ENCODE data around the gene GORAB.
A peak's percentile ranks its signal among the peaks of the same experiment; 100 is the strongest.

The GORAB gene

DNA sequence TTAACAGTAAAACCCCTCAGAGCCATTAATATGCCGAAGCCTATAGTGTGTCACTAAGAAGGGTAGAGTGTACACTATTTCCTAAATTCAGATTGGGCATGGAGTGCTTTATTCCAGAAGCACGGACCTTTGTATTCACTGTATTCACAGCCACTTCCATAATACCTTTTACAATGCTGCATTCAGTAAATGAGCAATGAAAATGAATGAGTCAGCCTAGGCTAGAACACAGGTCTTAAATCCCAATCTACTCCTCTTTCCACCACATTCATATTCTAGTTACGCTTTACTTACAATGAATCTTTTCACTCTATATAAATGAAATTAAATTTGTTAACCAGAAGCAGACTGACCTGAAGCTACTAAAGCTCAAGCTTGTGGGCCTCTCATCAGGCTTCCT is 13.0 kb upstream of the GORAB start:
- no peak overlapping the region for H3K4me3 ChIP-seq (ENCODE audit: low read depth, low read length)
- in situ Hi-C loops (cut with HindIII; ENCODE audit: low sequenced_read_pairs), result no loop called here
- TF ChIP-seq, protein P1, sequence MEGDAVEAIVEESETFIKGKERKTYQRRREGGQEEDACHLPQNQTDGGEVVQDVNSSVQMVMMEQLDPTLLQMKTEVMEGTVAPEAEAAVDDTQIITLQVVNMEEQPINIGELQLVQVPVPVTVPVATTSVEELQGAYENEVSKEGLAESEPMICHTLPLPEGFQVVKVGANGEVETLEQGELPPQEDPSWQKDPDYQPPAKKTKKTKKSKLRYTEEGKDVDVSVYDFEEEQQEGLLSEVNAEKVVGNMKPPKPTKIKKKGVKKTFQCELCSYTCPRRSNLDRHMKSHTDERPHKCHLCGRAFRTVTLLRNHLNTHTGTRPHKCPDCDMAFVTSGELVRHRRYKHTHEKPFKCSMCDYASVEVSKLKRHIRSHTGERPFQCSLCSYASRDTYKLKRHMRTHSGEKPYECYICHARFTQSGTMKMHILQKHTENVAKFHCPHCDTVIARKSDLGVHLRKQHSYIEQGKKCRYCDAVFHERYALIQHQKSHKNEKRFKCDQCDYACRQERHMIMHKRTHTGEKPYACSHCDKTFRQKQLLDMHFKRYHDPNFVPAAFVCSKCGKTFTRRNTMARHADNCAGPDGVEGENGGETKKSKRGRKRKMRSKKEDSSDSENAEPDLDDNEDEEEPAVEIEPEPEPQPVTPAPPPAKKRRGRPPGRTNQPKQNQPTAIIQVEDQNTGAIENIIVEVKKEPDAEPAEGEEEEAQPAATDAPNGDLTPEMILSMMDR (IDR thresholded peaks at IDR 0.05; ENCODE audit: low read depth, low read length, missing control alignments), result no peak
- no peak for DNase-seq (ENCODE audit: low read depth)

DNA sequence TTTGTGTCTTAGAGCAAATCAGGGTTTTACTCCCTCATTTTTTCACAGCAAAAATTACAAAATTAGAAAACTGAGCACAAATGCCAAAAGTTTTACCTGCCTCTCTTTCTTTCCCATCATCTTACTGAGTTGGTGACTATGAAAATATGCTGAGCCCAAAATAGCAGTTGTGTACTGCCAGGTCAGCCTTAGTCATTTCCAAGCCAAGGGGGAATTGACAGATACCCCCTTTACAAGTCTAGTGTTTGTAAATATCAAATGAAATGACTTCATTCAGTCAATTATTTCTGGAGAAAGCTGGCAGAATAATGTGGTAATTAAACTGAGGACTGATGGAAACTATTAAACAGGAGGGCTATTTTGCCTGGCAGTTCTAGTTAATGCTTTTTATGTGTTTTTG is 11.4 kb upstream of the GORAB start:
- in situ Hi-C loops (cut with HindIII; ENCODE audit: low sequenced_read_pairs), result no loop called here
- TF ChIP-seq, protein P1 (IDR thresholded peaks at IDR 0.05; ENCODE audit: low read depth, low read length, missing control alignments), result no peak
- no peak for DNase-seq (ENCODE audit: low read depth)
- no peak overlapping the region for H3K4me3 ChIP-seq (ENCODE audit: low read depth, low read length)

DNA sequence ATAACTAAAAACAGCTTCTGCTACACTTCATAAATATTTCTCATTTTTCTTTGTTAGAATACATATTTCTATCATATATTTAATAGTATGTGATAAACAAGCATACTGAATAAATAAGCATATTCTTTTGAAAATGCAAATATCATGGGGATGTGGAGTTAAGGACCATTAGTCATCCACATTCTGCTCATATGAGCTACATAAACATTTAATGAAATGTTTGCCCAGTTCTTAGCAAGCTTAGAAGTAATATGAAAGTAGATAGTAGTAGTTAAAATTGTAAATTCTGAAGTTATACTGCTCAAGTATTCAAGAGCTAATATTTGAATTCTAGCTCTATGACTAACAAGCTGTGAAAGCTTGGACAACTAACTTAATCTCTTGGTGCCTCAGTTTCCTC is 10.1 kb upstream of the GORAB start:
- DNase-seq (ENCODE audit: low read depth), result no peak
- TF ChIP-seq, protein P1 (IDR thresholded peaks at IDR 0.05; ENCODE audit: low read depth, low read length, missing control alignments), result no peak
- H3K4me3 ChIP-seq (ENCODE audit: low read depth, low read length), result no peak overlapping the region
- in situ Hi-C loops (cut with HindIII; ENCODE audit: low sequenced_read_pairs), result no loop called here

DNA sequence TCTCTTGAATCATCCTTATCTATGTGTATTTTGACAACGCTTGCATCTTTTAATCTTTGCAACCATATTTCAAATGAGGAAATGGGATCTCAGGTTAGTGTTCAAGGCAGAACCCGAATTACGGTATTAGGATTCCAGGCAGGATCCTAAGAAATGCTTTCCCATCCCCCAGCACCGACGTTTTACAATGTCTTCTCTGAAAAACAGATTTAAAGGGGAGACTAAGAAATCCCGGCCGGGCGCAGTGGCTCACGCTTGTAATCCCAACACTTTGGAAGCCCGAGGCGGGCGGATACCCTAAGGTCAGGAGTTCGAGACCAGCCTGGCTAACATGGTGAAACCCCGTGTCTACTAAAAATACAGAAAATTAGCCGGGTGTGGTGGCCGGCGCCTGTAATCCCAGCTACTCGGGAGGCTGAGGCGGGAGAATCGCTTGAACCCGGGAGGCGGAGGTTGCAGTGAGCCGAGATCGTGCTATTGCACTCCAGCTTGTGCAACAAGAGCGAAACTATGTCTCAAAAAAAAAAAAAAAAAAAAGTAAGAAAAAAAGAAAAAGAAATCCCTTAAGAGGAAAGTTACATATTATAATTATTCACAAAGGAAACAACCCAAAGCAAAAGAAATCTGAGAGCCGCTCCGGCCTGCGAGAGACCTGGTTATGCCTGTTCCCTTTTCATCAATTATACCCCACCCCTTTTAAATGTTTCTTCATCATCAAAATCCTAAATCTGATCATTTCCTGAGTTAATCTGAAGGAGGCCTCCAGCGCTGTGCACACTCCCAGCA is 801 bp upstream of the GORAB start:
- H3K4me3 ChIP-seq (ENCODE audit: low read depth, low read length), result peak overlapping the region; percentile 79
- TF ChIP-seq, protein P1 (IDR thresholded peaks at IDR 0.05; ENCODE audit: low read depth, low read length, missing control alignments), result no peak

DNA sequence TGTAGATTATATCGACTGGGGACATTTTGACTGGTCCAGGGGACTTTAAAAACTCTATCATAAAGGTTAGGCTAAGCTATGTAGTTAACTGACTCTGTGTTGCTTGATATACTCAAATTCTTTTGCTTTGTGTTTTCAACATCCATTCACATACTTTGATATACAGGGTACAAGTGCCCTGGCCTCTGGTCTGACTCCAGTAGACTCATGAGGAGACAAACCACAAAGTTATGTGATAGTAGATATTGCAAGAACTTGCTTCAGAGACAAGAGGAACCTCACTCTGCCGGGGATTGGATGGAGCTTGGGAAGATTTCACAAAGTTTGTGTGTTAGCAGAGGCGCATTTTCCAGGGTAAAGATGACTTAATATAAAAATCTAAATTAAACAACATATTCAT is 1.3 kb downstream of the GORAB start:
- in situ Hi-C loops (cut with HindIII; ENCODE audit: low sequenced_read_pairs), result no loop called here

More for the DNA sequence above, 801 bp upstream of the GORAB start:
- in situ Hi-C loops (cut with HindIII; ENCODE audit: low sequenced_read_pairs), result no loop called here
- DNase-seq (ENCODE audit: low read depth), result no peak

DNA sequence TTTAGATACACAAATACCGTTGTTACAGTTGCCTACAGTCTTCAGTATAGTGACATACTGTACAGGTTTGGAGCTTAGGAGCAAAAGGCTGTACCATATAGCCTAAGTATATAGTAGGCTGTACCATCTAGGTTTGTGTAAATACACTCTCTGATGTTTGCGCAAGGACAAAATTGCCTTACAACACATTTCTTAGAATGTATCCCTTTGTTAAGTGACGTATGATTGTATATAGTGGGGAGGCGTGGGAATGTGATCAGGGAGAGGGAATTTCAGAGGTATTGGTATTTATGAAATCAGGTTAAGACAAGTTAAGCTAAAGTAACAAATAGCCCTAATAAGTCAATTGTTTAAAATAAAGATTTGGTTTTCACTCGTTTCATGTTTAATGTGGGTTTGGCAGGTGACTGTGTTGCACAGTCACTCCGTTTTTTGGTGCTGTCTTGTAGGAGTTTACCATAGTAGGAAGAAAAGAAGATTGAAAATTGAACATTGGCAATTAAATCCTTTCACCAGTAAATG is 2.7 kb downstream of the GORAB start:
- no peak overlapping the region for H3K4me3 ChIP-seq (ENCODE audit: low read depth, low read length)
- in situ Hi-C loops (cut with HindIII; ENCODE audit: low sequenced_read_pairs), result no loop called here
- TF ChIP-seq, protein P1 (IDR thresholded peaks at IDR 0.05; ENCODE audit: low read depth, low read length, missing control alignments), result no peak
- no peak for DNase-seq (ENCODE audit: low read depth)

More for the DNA sequence above, 1.3 kb downstream of the GORAB start:
- peak overlapping the region; percentile 79 for H3K4me3 ChIP-seq (ENCODE audit: low read depth, low read length)
- no peak for DNase-seq (ENCODE audit: low read depth)
- TF ChIP-seq, protein P1 (IDR thresholded peaks at IDR 0.05; ENCODE audit: low read depth, low read length, missing control alignments), result no peak

Measured in astrocyte of the cerebellum (primary cell).